Gastrocnemius medialis (tissue), 4 donors: ENCODE measurements around the gene HOXD10. TPM values are rescaled to one million over a fixed set of nuclear protein-coding genes. Genes with fewer than 3 reads are reported as not detected.

Experiments
- ATAC-seq, 2 donors: fragments of 150-250 bp; one replicate each; pipeline ENCODE4 v1.9.1; 2016
- DNase-seq, 2 donors: peaks; one replicate each; pipeline ENCODE4 v3.0.0-alpha.2; 2019
- H3K27ac ChIP-seq, 4 donors: fragments of 200-600 bp; sonication (generic); 1 replicate in 1 of 4; 2 replicates in 3 of 4; pipeline ENCODE4 v1.5.1; 2016 to 2018; ENCODE audit warnings: mild to moderate bottlenecking in 2 of 4, moderate library complexity in 1 of 4
- H3K27me3 ChIP-seq, 3 donors: fragments of 200-600 bp; sonication (generic) in 2 of 3; 1 replicate in 1 of 3; 2 replicates in 2 of 3; pipeline versions ENCODE4 v1.5.1 to v1.6.0; 2016 to 2019; ENCODE audit warnings: mild to moderate bottlenecking in 1 of 3, moderate library complexity in 1 of 3
- H3K36me3 ChIP-seq, 2 donors: fragments of 200-600 bp; sonication (generic) in 1 of 2; one replicate each; pipeline ENCODE4 v1.5.1; 2017 to 2018
- H3K4me1 ChIP-seq, 2 donors: fragments of 200-600 bp; sonication (generic) in 1 of 2; one replicate each; pipeline ENCODE4 v1.5.1; 2016 to 2017; ENCODE audit warnings: mild to moderate bottlenecking in 2 of 2
- H3K4me3 ChIP-seq, 4 donors: fragments of 200-600 bp; sonication (generic) in 3 of 4; 1 replicate in 1 of 4; 2 replicates in 3 of 4; pipeline ENCODE4 v1.5.1; 2016 to 2019; ENCODE audit warnings: mild to moderate bottlenecking in 2 of 4
- H3K9me3 ChIP-seq, 3 donors: fragments of 200-600 bp; sonication (generic) in 2 of 3; 1 replicate in 1 of 3; 2 replicates in 2 of 3; pipeline ENCODE4 v1.5.1; 2016 to 2019
- CTCF ChIP-seq, 5 experiments: fragments of 450-650 bp in 3 of 5; fragments of 200-600 bp in 2 of 5; sonication (generic) in 2 of 5; IDR thresholded peaks in 4 of 5; conservative IDR thresholded peaks in 1 of 5; 1 replicate in 4 of 5; 2 replicates in 1 of 5; pipeline ENCODE4 v1.5.1; 2016 to 2019; ENCODE audit warnings: antibody characterized with exemption in 5 of 5, mild to moderate bottlenecking in 3 of 5, moderate library complexity in 3 of 5
- POLR2A ChIP-seq, 2 donors: fragments of 450-650 bp; IDR thresholded peaks; one replicate each; pipeline ENCODE4 v1.6.1; 2017; ENCODE audit warnings: antibody characterized with exemption in 2 of 2, mild to moderate bottlenecking in 2 of 2, moderate library complexity in 2 of 2
- in situ Hi-C, 4 donors: fragments of 200-750 bp; cut with MboI; loops; one replicate each; pipeline versions ENCODE4 v1.15.0 to v1.8.0; 2017; ENCODE audit warnings: low sequenced_read_pairs in 4 of 4
- intact Hi-C: fragments of 100-400 bp; cut with DNase I; formaldehyde crosslinking; loops from one replicate; pipeline ENCODE4 v1.15.1; 2023; ENCODE audit warnings: low total_unique reads
- microRNA counts, 2 donors: library from miRNA; unstranded; fragments of <30 nt; microRNA quantifications; one replicate each; lab custom pipeline; 2016
- microRNA-seq, 2 donors: library from miRNA; unstranded; fragments of <30 nt; microRNA quantifications; one replicate each; pipeline ENCODE4, GENCODE V29; 2016; ENCODE audit warnings: borderline replicate concordance in 2 of 2
- total RNA-seq, 4 donors: library from RNA; depleted of rRNA; stranded (reverse); fragments of >200 nt; gene quantifications; one replicate each; pipeline versions ENCODE4 v1.1.0 to v1.2.3, GENCODE V29; 2016

The HOXD10 gene
- total RNA-seq, 4 donors from 2014 or later = 0.15 TPM; not detected in 3

- no peak overlapping the region for H3K27ac ChIP-seq
- H3K27me3 ChIP-seq = peaks cover 27 to 49% (median 39%) of the 10 kb centered on the region in 3 donors
- no peak for DNase-seq
- no peak overlapping the region for H3K4me3 ChIP-seq
- in situ Hi-C loops (no loop called here), intact Hi-C loops (no loop called here)
- H3K9me3 ChIP-seq = no peaks in the 10 kb centered on the region
- no peak for TF ChIP-seq POLR2A (IDR thresholded peaks at IDR 0.05)
- TF ChIP-seq CTCF (IDR thresholded peaks at IDR 0.05 in 4 of 5, conservative IDR thresholded peaks at IDR 0.05 in 1 of 5) = no peak
- ATAC-seq = no peak
- no peaks in the 10 kb centered on the region for H3K4me1 ChIP-seq
- no peaks in the 10 kb centered on the region for H3K36me3 ChIP-seq
These were observed 50.8 kb downstream of the HOXD10 start for GRCh38 chr2:176167398-176167797.

- intact Hi-C loops = no loop called here
- H3K27me3 ChIP-seq = peaks cover 22 to 39% (median 38%) of the 10 kb centered on the region in 3 donors
- no peak for DNase-seq
- no peak overlapping the region for H3K27ac ChIP-seq
- no peak for TF ChIP-seq CTCF (IDR thresholded peaks at IDR 0.05 in 4 of 5, conservative IDR thresholded peaks at IDR 0.05 in 1 of 5)
- TF ChIP-seq POLR2A (IDR thresholded peaks at IDR 0.05) = no peak
- no peak overlapping the region for H3K4me3 ChIP-seq
- no peaks in the 10 kb centered on the region for H3K36me3 ChIP-seq
- no peak for ATAC-seq
- in situ Hi-C loops = no loop called here
- H3K9me3 ChIP-seq = no peaks in the 10 kb centered on the region
- no peaks in the 10 kb centered on the region for H3K4me1 ChIP-seq
These were observed 52.6 kb downstream of the HOXD10 start for GRCh38 chr2:176169181-176169580.

MicroRNA genes within 50 kb of the gene (microRNA counts, 767-probe panel; counts per million panel counts)
- microRNA hsa-miR-10b-5p (lab: Ali Mortazavi, UCI) = 5,552 to 5,909 counts per million in 2 donors

Small RNA genes lying within 50 kb of the gene (microRNA-seq; reads per million reads assigned to microRNA genes)
- 12,728 to 17,615 reads per million in 2 donors for gene MIR10B

Other genes with a start within 250 kb of the HOXD10 start
- gene LNPK, start 114.5 kb upstream of the HOXD10 start, total RNA-seq = 10 to 100 TPM; 23.0 to 84.4 (median 50.1) TPM
- not detected for gene EVX2, start 32.8 kb upstream of the HOXD10 start, total RNA-seq
- gene HOXD13, start 24.1 kb upstream of the HOXD10 start, total RNA-seq = not detected
- not detected for gene HOXD12, start 17.0 kb upstream of the HOXD10 start, total RNA-seq
- gene HOXD11, start 9.5 kb upstream of the HOXD10 start, total RNA-seq = under 1 TPM in 1 of 4 donors, not detected in 3; 0.24 TPM
- 1 to 10 TPM in 2 of 4 donors, under 1 TPM in 2; 0.33 to 1.8 (median 0.78) TPM for gene HOXD9, start 5.9 kb downstream of the HOXD10 start, total RNA-seq
- gene HOXD8, start 12.9 kb downstream of the HOXD10 start, total RNA-seq = 10 to 100 TPM in 1 of 4 donors, 1 to 10 TPM in 3; 4.0 to 12.0 (median 7.2) TPM
- 1 to 10 TPM in 1 of 4 donors, under 1 TPM in 1, not detected in 2; 0.29 to 1.4 TPM for gene HOXD4, start 34.8 kb downstream of the HOXD10 start, total RNA-seq
- 1 to 10 TPM in 1 of 4 donors, under 1 TPM in 2, not detected in 1; 0.36 to 1.7 (median 0.64) TPM for gene HOXD3, start 40.5 kb downstream of the HOXD10 start, total RNA-seq
- gene HOXD1, start 71.9 kb downstream of the HOXD10 start, total RNA-seq = under 1 TPM in 1 of 4 donors, not detected in 3; 0.20 TPM
- 10 to 100 TPM; 35.8 to 43.3 (median 39.1) TPM for gene MTX2, start 152.7 kb downstream of the HOXD10 start, total RNA-seq